ENCODE data around the gene FAM222B.

Gene FAM222B

DNA sequence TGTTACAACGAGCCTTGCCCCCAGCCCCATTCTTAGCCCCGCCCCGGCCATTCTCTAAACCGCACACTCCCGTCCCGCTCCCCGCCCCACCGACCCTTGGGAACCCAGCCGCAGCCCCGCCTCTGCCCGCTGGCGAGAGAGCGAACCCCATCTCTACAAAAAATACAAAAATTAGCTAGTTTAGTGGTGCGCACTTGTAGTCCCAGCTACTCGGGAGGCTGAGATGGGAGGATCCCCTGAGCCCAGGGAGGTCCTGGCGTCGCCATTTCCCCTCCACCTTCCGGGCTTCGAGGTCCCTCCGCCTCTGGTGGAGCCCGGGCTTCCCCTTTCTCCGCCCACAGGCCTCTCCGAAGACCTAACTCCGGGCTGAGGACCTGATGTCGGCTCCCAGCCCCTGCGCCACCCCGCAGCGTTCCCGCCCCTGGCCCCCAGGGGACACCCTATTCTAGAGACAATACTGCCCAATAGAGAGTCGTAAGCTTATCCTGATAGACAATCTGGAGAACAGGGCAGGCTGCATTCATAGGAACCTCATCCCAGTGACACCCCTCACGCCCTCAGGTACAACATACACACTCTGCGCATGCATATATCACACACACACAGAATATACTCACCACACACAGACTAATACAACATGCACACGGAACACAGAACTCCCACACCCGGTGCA, 130.4 kb downstream of the FAM222B start:
- peak; percentile 27 for DNase-seq (ENCODE audit: low read depth)

DNA sequence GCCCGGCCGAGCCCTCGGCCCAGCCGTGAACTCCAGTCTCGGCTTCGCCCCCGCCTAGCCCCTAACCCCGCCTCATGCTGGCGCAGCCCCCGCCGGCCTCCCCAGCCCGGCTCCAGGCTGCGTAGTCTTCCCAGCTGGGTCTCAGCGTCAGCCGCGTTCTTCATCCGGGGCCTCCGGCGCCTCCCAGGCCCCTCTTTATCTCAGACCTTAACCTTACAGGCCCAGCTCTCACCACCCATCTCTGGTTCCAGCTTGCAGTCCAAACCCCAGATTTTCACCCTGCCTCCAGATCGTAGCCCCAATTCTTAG, 130.9 kb downstream of the FAM222B start, which contains the start of gene PROCA1:
PROCA1 (minus strand) TSS at position 166 of the 309 bp plus-strand sequence. CDS start 228 bp downstream, outside the sequence.
- DNase-seq (ENCODE audit: low read depth) = no peak

- DNase-seq (ENCODE audit: low read depth) = peak; percentile 92
These were observed 131.5 kb downstream of the FAM222B start for GRCh38 chr17:28710861-28711722.

GRCh38 chr17:28707339-28707720, 135.3 kb downstream of the FAM222B start:
- no peak for DNase-seq (ENCODE audit: low read depth)

DNA sequence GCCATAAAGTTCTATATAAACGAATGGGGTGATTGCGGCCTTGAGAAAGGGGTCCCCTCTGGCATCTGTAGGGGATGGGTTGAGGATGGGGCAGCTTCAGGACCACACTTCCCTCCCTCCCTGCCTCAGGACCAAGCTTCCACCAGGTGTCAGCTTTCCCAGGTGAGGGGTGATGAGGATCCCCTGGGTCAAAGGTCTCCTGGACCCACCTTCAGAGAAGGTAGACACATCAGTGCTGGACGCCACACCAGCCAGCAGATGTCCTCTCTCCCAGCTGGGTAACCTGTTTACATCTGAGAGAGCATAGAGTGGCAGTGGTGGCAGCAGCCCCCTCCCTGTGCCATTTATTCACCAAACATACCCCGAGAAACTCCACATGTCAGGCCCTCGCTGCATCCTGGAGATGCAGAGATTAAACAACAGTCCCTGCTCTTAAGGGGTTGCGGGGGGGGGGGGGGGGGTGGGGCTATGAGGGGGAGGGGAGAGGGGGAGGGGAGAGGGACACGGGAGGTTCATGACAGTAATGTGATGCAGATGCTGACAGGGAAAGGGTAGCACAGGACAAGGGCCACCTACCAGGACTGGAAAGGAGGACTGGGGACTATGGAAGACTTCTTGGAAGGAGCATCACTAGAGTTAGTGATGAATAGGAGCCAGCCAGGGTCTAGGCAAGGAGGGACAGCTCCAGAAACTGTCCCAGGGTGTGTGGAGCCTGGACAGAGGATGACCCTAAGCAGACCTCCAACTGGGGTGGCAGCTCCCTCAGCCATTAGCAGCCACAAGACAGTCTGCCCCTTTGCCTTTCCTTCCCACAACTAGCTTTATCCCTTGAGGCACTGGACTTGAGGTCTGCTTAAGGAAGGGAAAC, 135.9 kb downstream of the FAM222B start:
- no peak for DNase-seq (ENCODE audit: low read depth)

Data from EH (cell line).